ENCODE measurements around the gene CHCHD1.

DNA sequence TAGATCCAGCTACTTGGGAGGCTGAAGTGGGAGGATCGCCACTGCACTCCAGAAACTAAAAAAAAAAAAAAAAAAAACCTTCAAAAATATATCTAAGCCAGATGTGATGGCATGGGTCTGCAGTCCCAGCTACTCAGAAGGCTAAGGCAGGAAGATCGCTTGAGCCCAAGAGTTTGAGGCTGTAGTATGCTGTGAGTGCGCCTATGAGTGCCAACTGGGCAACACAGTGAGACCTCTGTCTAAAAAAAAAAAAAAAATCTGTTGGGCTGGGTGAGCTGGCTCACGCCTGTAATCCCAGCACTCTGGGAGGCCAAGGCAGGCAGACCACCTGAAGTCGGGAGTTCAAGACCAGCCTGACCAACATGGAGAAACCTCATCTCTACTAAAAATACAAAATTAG, 2.8 kb upstream of the CHCHD1 start:
- TF ChIP-seq, protein P1, sequence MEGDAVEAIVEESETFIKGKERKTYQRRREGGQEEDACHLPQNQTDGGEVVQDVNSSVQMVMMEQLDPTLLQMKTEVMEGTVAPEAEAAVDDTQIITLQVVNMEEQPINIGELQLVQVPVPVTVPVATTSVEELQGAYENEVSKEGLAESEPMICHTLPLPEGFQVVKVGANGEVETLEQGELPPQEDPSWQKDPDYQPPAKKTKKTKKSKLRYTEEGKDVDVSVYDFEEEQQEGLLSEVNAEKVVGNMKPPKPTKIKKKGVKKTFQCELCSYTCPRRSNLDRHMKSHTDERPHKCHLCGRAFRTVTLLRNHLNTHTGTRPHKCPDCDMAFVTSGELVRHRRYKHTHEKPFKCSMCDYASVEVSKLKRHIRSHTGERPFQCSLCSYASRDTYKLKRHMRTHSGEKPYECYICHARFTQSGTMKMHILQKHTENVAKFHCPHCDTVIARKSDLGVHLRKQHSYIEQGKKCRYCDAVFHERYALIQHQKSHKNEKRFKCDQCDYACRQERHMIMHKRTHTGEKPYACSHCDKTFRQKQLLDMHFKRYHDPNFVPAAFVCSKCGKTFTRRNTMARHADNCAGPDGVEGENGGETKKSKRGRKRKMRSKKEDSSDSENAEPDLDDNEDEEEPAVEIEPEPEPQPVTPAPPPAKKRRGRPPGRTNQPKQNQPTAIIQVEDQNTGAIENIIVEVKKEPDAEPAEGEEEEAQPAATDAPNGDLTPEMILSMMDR (conservative IDR thresholded peaks at IDR 0.05; ENCODE audit: low read depth in 2 of 2), result no peak
- TF ChIP-seq, protein P2, sequence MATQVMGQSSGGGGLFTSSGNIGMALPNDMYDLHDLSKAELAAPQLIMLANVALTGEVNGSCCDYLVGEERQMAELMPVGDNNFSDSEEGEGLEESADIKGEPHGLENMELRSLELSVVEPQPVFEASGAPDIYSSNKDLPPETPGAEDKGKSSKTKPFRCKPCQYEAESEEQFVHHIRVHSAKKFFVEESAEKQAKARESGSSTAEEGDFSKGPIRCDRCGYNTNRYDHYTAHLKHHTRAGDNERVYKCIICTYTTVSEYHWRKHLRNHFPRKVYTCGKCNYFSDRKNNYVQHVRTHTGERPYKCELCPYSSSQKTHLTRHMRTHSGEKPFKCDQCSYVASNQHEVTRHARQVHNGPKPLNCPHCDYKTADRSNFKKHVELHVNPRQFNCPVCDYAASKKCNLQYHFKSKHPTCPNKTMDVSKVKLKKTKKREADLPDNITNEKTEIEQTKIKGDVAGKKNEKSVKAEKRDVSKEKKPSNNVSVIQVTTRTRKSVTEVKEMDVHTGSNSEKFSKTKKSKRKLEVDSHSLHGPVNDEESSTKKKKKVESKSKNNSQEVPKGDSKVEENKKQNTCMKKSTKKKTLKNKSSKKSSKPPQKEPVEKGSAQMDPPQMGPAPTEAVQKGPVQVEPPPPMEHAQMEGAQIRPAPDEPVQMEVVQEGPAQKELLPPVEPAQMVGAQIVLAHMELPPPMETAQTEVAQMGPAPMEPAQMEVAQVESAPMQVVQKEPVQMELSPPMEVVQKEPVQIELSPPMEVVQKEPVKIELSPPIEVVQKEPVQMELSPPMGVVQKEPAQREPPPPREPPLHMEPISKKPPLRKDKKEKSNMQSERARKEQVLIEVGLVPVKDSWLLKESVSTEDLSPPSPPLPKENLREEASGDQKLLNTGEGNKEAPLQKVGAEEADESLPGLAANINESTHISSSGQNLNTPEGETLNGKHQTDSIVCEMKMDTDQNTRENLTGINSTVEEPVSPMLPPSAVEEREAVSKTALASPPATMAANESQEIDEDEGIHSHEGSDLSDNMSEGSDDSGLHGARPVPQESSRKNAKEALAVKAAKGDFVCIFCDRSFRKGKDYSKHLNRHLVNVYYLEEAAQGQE (IDR thresholded peaks at IDR 0.05; ENCODE audit: unreplicated experiment), result no peak
- TF ChIP-seq, protein P3, sequence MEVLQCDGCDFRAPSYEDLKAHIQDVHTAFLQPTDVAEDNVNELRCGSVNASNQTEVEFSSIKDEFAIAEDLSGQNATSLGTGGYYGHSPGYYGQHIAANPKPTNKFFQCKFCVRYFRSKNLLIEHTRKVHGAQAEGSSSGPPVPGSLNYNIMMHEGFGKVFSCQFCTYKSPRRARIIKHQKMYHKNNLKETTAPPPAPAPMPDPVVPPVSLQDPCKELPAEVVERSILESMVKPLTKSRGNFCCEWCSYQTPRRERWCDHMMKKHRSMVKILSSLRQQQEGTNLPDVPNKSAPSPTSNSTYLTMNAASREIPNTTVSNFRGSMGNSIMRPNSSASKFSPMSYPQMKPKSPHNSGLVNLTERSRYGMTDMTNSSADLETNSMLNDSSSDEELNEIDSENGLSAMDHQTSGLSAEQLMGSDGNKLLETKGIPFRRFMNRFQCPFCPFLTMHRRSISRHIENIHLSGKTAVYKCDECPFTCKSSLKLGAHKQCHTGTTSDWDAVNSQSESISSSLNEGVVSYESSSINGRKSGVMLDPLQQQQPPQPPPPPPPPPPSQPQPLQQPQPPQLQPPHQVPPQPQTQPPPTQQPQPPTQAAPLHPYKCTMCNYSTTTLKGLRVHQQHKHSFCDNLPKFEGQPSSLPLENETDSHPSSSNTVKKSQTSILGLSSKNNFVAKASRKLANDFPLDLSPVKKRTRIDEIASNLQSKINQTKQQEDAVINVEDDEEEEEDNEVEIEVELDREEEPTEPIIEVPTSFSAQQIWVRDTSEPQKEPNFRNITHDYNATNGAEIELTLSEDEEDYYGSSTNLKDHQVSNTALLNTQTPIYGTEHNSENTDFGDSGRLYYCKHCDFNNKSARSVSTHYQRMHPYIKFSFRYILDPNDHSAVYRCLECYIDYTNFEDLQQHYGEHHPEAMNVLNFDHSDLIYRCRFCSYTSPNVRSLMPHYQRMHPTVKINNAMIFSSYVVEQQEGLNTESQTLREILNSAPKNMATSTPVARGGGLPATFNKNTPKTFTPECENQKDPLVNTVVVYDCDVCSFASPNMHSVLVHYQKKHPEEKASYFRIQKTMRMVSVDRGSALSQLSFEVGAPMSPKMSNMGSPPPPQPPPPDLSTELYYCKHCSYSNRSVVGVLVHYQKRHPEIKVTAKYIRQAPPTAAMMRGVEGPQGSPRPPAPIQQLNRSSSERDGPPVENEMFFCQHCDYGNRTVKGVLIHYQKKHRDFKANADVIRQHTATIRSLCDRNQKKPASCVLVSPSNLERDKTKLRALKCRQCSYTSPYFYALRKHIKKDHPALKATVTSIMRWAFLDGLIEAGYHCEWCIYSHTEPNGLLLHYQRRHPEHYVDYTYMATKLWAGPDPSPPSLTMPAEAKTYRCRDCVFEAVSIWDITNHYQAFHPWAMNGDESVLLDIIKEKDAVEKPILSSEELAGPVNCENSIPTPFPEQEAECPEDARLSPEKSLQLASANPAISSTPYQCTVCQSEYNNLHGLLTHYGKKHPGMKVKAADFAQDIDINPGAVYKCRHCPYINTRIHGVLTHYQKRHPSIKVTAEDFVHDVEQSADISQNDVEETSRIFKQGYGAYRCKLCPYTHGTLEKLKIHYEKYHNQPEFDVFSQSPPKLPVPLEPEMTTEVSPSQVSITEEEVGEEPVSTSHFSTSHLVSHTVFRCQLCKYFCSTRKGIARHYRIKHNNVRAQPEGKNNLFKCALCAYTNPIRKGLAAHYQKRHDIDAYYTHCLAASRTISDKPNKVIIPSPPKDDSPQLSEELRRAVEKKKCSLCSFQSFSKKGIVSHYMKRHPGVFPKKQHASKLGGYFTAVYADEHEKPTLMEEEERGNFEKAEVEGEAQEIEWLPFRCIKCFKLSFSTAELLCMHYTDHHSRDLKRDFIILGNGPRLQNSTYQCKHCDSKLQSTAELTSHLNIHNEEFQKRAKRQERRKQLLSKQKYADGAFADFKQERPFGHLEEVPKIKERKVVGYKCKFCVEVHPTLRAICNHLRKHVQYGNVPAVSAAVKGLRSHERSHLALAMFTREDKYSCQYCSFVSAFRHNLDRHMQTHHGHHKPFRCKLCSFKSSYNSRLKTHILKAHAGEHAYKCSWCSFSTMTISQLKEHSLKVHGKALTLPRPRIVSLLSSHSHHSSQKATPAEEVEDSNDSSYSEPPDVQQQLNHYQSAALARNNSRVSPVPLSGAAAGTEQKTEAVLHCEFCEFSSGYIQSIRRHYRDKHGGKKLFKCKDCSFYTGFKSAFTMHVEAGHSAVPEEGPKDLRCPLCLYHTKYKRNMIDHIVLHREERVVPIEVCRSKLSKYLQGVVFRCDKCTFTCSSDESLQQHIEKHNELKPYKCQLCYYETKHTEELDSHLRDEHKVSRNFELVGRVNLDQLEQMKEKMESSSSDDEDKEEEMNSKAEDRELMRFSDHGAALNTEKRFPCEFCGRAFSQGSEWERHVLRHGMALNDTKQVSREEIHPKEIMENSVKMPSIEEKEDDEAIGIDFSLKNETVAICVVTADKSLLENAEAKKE (CRISPR knock-in tag; IDR thresholded peaks at IDR 0.05), result no peak
- no peak for TF ChIP-seq EZH2phosphoT487 (IDR thresholded peaks at IDR 0.05; ENCODE audit: unreplicated experiment)
- TF ChIP-seq, protein P4, sequence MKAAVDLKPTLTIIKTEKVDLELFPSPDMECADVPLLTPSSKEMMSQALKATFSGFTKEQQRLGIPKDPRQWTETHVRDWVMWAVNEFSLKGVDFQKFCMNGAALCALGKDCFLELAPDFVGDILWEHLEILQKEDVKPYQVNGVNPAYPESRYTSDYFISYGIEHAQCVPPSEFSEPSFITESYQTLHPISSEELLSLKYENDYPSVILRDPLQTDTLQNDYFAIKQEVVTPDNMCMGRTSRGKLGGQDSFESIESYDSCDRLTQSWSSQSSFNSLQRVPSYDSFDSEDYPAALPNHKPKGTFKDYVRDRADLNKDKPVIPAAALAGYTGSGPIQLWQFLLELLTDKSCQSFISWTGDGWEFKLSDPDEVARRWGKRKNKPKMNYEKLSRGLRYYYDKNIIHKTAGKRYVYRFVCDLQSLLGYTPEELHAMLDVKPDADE (IDR thresholded peaks at IDR 0.05), result no peak
- no peak for TF ChIP-seq EZH2 (IDR thresholded peaks at IDR 0.05; ENCODE audit: low read depth, unreplicated experiment)
- no peak for TF ChIP-seq JUNB (IDR thresholded peaks at IDR 0.05; ENCODE audit: unreplicated experiment)
- no peak for TF ChIP-seq POLR2AphosphoS5 (IDR thresholded peaks at IDR 0.05; ENCODE audit: low read depth)
- TF ChIP-seq NANOG (IDR thresholded peaks at IDR 0.05; ENCODE audit: borderline replicate concordance), result no peak
- TF ChIP-seq CREB1 (CRISPR knock-in tag; IDR thresholded peaks at IDR 0.05; ENCODE audit: low read depth), result no peak
- no peak for TF ChIP-seq ZNF114 (CRISPR knock-in tag; IDR thresholded peaks at IDR 0.05)
- TF ChIP-seq STAT1 (IDR thresholded peaks at IDR 0.05; ENCODE audit: unreplicated experiment), result no peak
- TF ChIP-seq ZNF331 (CRISPR knock-in tag; IDR thresholded peaks at IDR 0.05; ENCODE audit: low read depth), result no peak
